C4-2B (cell line): ENCODE data around the gene H6PD.

Source experiments
- ZFX ChIP-seq: fragments of 450-650 bp; IDR thresholded peaks from 2 replicates; pipeline ENCODE4 v1.6.1; 2017
- TF ChIP-seq, protein P1 (sequence below): fragments of 450-650 bp; conservative IDR thresholded peaks from 2 replicates; pipeline ENCODE4 v1.5.1; 2017; ENCODE audit warnings: mild to moderate bottlenecking

DNA sequence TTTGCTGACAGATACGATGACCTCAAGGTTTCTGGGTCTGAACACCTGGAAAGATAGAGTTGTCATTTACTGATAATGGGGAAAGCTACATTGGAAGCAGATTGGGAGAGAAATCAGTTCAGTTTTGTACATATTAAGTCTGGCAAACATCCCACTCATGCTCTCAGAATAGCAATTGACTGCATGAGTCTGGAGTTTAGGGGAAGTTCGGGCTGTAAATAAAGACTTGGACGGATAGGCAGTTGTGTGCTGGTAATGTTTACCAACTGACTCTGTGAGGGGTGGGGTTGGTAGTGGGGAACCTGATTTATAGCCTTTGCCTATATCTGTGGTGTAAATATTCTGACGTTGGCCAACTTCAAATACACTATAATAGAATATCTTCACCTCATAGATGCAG, 4.0 kb downstream of the H6PD start:
- TF ChIP-seq, protein P1, sequence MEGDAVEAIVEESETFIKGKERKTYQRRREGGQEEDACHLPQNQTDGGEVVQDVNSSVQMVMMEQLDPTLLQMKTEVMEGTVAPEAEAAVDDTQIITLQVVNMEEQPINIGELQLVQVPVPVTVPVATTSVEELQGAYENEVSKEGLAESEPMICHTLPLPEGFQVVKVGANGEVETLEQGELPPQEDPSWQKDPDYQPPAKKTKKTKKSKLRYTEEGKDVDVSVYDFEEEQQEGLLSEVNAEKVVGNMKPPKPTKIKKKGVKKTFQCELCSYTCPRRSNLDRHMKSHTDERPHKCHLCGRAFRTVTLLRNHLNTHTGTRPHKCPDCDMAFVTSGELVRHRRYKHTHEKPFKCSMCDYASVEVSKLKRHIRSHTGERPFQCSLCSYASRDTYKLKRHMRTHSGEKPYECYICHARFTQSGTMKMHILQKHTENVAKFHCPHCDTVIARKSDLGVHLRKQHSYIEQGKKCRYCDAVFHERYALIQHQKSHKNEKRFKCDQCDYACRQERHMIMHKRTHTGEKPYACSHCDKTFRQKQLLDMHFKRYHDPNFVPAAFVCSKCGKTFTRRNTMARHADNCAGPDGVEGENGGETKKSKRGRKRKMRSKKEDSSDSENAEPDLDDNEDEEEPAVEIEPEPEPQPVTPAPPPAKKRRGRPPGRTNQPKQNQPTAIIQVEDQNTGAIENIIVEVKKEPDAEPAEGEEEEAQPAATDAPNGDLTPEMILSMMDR = no peak
- TF ChIP-seq ZFX = no peak
